HUES64 (cell line): ENCODE results near the gene PLAC8L1.
A peak's percentile ranks its signal among the peaks of the same experiment; 100 is the strongest.

ENCODE experiments used
- H3K27ac ChIP-seq: 2 replicates; pipeline ENCODE4 v1.7.0; 2013; ENCODE audit warnings: low read depth, low read length, inconsistent platforms
- H3K27me3 ChIP-seq: 2 replicates; pipeline ENCODE4 v1.6.1; 2013; ENCODE audit warnings: mild to moderate bottlenecking, low read length; ENCODE audit not compliant: insufficient read depth
- H3K36me3 ChIP-seq: 2 replicates; pipeline ENCODE4 v1.6.1; 2013; ENCODE audit warnings: mild to moderate bottlenecking, low read length; ENCODE audit not compliant: insufficient read depth
- H3K4me1 ChIP-seq: 2 replicates; pipeline ENCODE4 v1.6.1; 2013; ENCODE audit warnings: mild to moderate bottlenecking, low read length, moderate library complexity; ENCODE audit not compliant: insufficient read depth
- H3K4me3 ChIP-seq: 2 replicates; pipeline ENCODE4 v1.5.1; 2013; ENCODE audit warnings: mild to moderate bottlenecking, low read length, moderate library complexity
- H3K9ac ChIP-seq: 2 replicates; pipeline ENCODE4 v1.6.1; 2013; ENCODE audit warnings: mild to moderate bottlenecking, low read depth, low read length
- H3K9me3 ChIP-seq: 2 replicates; pipeline ENCODE4 v1.6.1; 2013; ENCODE audit warnings: low read depth, low read length; ENCODE audit not compliant: insufficient read depth
- WGBS: fragments of 150-250, 120-280 bp; methylation state at CpG from one replicate; pipeline ENCODE4 v1.1.7; 2013; ENCODE audit warnings: missing lambda C conversion rate; 5-methylcytosine and 5-hydroxymethylcytosine counted together

The PLAC8L1 gene

DNA sequence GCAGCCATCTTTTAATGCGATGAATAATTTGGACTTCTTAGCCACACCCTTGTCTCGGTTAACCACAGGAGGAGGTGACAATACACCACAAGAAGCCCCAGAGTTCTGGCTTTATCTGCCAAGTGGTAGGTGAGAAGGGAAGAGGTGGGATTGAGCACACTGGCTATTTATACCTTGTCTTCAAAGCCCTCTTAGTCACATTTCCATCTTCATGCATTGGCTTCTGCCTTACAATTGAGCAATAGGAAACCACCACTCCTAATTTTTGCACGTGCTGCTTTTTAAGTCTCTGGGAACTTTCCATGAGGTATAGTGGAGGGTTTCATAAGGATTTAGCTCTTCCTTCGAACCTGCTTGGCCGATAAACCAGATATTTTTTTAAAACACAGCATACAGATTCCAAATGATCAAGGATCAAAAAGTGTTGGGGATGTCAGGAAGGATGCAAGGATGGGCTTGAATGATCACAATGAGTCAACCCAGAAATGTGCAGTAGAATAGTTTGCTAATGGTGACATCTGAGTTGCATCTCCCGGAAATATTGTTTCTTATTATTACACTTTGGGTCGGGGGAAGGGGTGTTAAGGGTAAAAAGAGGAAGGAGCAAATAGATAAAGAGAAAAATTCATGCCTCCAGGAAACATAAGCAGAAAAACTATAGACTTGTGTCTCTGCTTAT is 25.5 kb downstream of the PLAC8L1 start:
- no peaks in the 10 kb centered on the region for H3K27me3 ChIP-seq
- WGBS: 85% methylated on average over 5 of the region's 7 CpGs
- no peaks in the 10 kb centered on the region for H3K9me3 ChIP-seq
- H3K36me3 ChIP-seq: no peaks in the 10 kb centered on the region
- H3K4me1 ChIP-seq: peaks cover 41% of the 10 kb centered on the region
- no peak overlapping the region for H3K9ac ChIP-seq
- no peak overlapping the region for H3K27ac ChIP-seq
- no peak overlapping the region for H3K4me3 ChIP-seq

DNA sequence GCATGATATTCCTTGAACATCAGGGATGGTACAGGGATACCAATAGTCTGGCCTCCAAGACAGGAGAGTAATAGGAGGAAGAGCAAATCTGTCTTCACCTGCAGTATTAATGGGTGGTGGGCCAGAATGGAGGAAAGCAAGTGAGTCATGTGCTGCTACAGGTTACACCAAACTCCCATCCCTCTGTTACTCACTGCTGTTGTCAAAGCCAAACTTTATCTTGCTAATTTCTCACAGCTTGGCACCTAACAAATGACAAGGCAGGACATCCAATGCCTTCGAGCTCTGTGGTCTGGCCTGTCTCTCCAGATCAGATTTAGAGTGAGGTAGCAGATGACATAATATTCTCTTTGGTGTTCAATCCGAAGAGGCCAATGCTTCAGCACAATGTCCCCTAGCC is 26.8 kb downstream of the PLAC8L1 start:
- H3K27ac ChIP-seq: peak overlapping the region; percentile 52; the same call in 1 of the 2 replicates
- no peaks in the 10 kb centered on the region for H3K36me3 ChIP-seq
- no peak overlapping the region for H3K4me3 ChIP-seq
- 13% methylated on average over 2 of the region's 2 CpGs for WGBS
- H3K27me3 ChIP-seq: peaks cover 6% of the 10 kb centered on the region; the same call in 1 of the 2 replicates
- H3K4me1 ChIP-seq: peaks cover 51% of the 10 kb centered on the region
- H3K9ac ChIP-seq: no peak overlapping the region
- no peaks in the 10 kb centered on the region for H3K9me3 ChIP-seq

- H3K4me3 ChIP-seq: peak overlapping the region; percentile 26; the same call in 1 of the 2 replicates
- H3K27me3 ChIP-seq: peaks cover 9% of the 10 kb centered on the region; the same call in 1 of the 2 replicates
- 34% methylated on average over 4 of the region's 4 CpGs for WGBS
- peaks cover 62% of the 10 kb centered on the region for H3K4me1 ChIP-seq
- no peaks in the 10 kb centered on the region for H3K36me3 ChIP-seq
- no peak overlapping the region for H3K9ac ChIP-seq
- H3K9me3 ChIP-seq: no peaks in the 10 kb centered on the region
- peak overlapping the region; percentile 19; the same call in 1 of the 2 replicates for H3K27ac ChIP-seq
Measured at GRCh38 chr5:146076455-146076854, 28.9 kb downstream of the PLAC8L1 start.

DNA sequence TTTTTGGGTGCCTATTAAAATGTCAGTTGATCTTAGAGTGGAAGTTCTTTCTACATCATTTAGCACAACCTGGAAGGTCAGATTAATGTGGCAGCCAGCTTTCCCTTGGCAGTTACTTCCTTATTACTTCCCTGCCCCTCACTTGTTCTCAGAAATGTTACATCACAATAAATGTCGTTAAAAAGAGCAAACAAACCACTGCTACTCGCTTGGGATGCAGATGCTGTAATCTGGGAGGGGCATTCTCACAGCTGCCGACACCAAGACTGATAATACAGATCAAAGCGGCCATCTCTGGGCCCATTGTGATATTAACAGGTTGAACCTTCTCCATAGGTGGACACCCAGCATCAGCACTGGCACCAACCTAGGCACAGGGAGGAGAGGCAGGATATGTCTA is 29.3 kb downstream of the PLAC8L1 start:
- Histone ChIP-seq H3K4me1 (peaks cover 62% of the 10 kb centered on the region), H3K27me3 (peaks cover 10% of the 10 kb centered on the region; the same call in 1 of the 2 replicates), H3K9ac (no peak overlapping the region), H3K9me3 (no peaks in the 10 kb centered on the region), H3K4me3 (peak overlapping the region; percentile 26; the same call in 1 of the 2 replicates), H3K36me3 (no peaks in the 10 kb centered on the region), H3K27ac (peak overlapping the region; percentile 19; the same call in 1 of the 2 replicates)
- WGBS: 9% methylated on average over 4 of the region's 4 CpGs

DNA sequence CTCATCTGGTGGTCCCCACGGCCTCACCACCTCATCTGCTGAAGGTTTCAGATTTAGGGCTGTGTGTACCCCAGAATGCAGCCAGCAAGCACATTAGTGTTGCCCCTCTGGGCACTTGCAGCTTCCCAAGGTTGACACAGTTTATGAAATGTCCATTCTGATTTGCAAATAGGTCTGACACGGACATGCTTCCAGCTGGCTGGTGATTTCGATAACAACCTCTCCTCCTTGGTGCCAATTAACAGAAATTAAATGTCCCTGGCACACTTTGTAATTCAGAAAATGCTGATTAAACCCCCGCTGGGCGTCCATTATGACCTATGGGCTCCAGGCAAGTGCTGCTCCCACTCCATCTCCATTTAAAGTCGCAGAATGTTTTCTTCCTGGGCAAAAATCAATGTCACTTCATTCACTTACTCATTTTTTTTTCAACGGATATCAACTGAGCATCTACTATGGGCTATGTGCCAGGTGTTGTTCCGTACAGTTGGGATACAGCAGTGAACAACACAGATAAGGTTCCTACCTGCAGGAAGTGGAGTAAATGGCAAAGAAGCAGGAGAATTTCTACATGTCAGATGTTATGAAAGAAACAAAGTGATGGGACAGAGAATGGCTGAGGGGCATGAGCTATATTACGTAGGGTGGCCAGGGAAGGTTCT is 32.0 kb downstream of the PLAC8L1 start:
- peaks cover 17% of the 10 kb centered on the region; the same call in 1 of the 2 replicates for H3K27me3 ChIP-seq
- no peak overlapping the region for H3K9ac ChIP-seq
- WGBS: 13% methylated on average over 9 of the region's 9 CpGs
- no peaks in the 10 kb centered on the region for H3K9me3 ChIP-seq
- H3K4me1 ChIP-seq: peaks cover 49% of the 10 kb centered on the region
- no peaks in the 10 kb centered on the region for H3K36me3 ChIP-seq
- peak overlapping the region; percentile 28 for H3K4me3 ChIP-seq
- peak overlapping the region; percentile 39; the same call in 1 of the 2 replicates for H3K27ac ChIP-seq

- H3K9ac ChIP-seq: no peak overlapping the region
- H3K27me3 ChIP-seq: peaks cover 17% of the 10 kb centered on the region; the same call in 1 of the 2 replicates
- H3K27ac ChIP-seq: no peak overlapping the region
- peaks cover 45% of the 10 kb centered on the region for H3K4me1 ChIP-seq
- no peak overlapping the region; the same call in 1 of the 2 replicates for H3K4me3 ChIP-seq
- H3K36me3 ChIP-seq: no peaks in the 10 kb centered on the region
- no peaks in the 10 kb centered on the region for H3K9me3 ChIP-seq
- 54% methylated on average over 2 of the region's 2 CpGs for WGBS
Measured at GRCh38 chr5:146072595-146072994, 32.8 kb downstream of the PLAC8L1 start.

DNA sequence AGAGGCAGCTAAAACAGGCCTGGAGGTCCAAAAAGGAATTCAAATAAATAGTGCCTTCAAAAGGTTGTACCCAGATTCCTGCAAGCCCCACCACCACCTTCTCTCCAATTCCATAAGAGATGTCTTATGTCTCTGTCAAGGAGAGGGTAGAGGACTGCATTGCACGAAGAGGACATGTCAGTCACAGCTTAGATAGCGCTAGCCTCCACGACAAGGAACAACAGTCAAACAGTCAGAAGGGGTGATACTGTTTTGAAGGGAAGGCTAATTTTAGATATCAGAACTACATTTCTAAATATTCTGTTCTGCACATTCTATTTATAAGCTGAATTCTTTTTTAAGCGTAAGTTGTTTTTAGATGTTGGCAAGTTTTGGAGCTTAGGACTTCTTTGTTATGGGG is 34.2 kb downstream of the PLAC8L1 start:
- WGBS: 71% methylated on average over 4 of the region's 4 CpGs
- no peak overlapping the region for H3K27ac ChIP-seq
- peaks cover 17% of the 10 kb centered on the region; the same call in 1 of the 2 replicates for H3K27me3 ChIP-seq
- H3K4me1 ChIP-seq: peaks cover 34% of the 10 kb centered on the region
- H3K4me3 ChIP-seq: no peak overlapping the region
- no peaks in the 10 kb centered on the region for H3K36me3 ChIP-seq
- H3K9ac ChIP-seq: no peak overlapping the region
- no peaks in the 10 kb centered on the region for H3K9me3 ChIP-seq

- WGBS: 96% methylated on average over 3 of the region's 3 CpGs
- H3K9ac ChIP-seq: no peak overlapping the region
- H3K27ac ChIP-seq: no peak overlapping the region
- H3K27me3 ChIP-seq: peaks cover 17% of the 10 kb centered on the region; the same call in 1 of the 2 replicates
- no peaks in the 10 kb centered on the region for H3K9me3 ChIP-seq
- H3K36me3 ChIP-seq: no peaks in the 10 kb centered on the region
- peaks cover 30% of the 10 kb centered on the region for H3K4me1 ChIP-seq
- no peak overlapping the region for H3K4me3 ChIP-seq
Measured at GRCh38 chr5:146070746-146071145, 34.6 kb downstream of the PLAC8L1 start.

DNA sequence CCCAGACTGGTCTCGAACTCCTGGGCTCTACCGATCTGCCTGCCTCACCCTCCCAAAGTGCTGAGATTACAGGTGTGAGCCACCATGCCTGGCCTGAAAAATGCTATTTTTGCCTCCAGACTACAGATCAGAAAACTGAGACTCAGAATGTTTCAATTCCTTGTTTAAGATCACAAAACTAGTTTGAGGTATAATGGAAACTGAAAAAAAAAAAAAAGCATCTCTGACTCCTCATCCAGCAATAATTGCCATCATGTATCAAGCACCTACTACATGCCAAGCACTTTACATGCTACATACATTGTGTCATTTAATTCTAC is 35.6 kb downstream of the PLAC8L1 start:
- H3K9me3 ChIP-seq: no peaks in the 10 kb centered on the region
- H3K27ac ChIP-seq: no peak overlapping the region
- H3K4me1 ChIP-seq: peaks cover 21% of the 10 kb centered on the region
- H3K36me3 ChIP-seq: no peaks in the 10 kb centered on the region
- H3K4me3 ChIP-seq: no peak overlapping the region
- H3K9ac ChIP-seq: no peak overlapping the region
- WGBS: 98% methylated on average over 2 of the region's 2 CpGs
- peaks cover 17% of the 10 kb centered on the region; the same call in 1 of the 2 replicates for H3K27me3 ChIP-seq

- no peak overlapping the region for H3K4me3 ChIP-seq
- no peak overlapping the region for H3K9ac ChIP-seq
- no peaks in the 10 kb centered on the region for H3K36me3 ChIP-seq
- peaks cover 15% of the 10 kb centered on the region for H3K4me1 ChIP-seq
- 98% methylated on average over 5 of the region's 6 CpGs for WGBS
- peaks cover 15% of the 10 kb centered on the region; the same call in 1 of the 2 replicates for H3K27me3 ChIP-seq
- H3K9me3 ChIP-seq: no peaks in the 10 kb centered on the region
- no peak overlapping the region for H3K27ac ChIP-seq
Measured at GRCh38 chr5:146068977-146069779, 36.2 kb downstream of the PLAC8L1 start.

DNA sequence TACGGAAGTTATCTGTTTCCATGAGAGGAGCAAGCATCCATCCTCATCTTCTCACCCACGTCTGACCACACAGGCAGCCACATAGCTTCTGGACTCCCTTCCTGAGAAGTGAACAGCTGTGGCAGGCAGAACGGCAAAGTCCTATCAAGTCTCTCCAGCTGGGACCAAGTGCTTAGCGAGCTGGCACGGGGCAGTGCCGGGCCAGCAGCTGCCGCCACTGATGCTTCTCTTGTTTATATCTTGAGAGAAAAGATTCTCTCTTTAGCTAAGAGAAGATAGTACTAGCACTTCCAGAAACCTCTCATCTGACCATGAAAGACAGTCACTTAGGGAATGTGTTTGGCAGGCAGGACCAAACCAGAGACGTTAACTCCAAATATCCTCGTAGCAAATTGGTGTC is 37.2 kb downstream of the PLAC8L1 start:
- no peak overlapping the region for H3K27ac ChIP-seq
- no peak overlapping the region for H3K9ac ChIP-seq
- H3K27me3 ChIP-seq: peaks cover 10% of the 10 kb centered on the region; the same call in 1 of the 2 replicates
- no peak overlapping the region for H3K4me3 ChIP-seq
- 94% methylated on average over 9 of the region's 9 CpGs for WGBS
- H3K4me1 ChIP-seq: peaks cover 8% of the 10 kb centered on the region
- H3K36me3 ChIP-seq: no peaks in the 10 kb centered on the region
- no peaks in the 10 kb centered on the region for H3K9me3 ChIP-seq
